GM19467 (cell line): ENCODE measurements around the gene SARS1.

ENCODE experiments used
- ATAC-seq: cut with Tn5 transposase; IDR thresholded peaks from one replicate; pipeline ENCODE4 v1.9.1; 2021; ENCODE audit warnings: mild to moderate bottlenecking, moderate library complexity; ENCODE audit not compliant: unreplicated experiment

SARS1 gene

GRCh38 chr1:109248797-109249629 is 35.3 kb downstream of the SARS1 start, which contains the start of gene CELSR2:
CELSR2 (plus strand) TSS chr1:109249539; CDS start chr1:109250080, 541 bp downstream.
- peak; percentile 62 for ATAC-seq

- peak; percentile 20 for ATAC-seq
These were observed 36.1 kb downstream of the SARS1 start for GRCh38 chr1:109249654-109250401.

- ATAC-seq, result no peak
These were observed 36.9 kb downstream of the SARS1 start for GRCh38 chr1:109250454-109251276.

GRCh38 chr1:109251277-109252166 is 37.8 kb downstream of the SARS1 start:
- ATAC-seq, result no peak

- ATAC-seq, result no peak
These were observed 38.6 kb downstream of the SARS1 start for GRCh38 chr1:109252167-109252892.

- no peak for ATAC-seq
These were observed 39.4 kb downstream of the SARS1 start for GRCh38 chr1:109252893-109253802.

- no peak for ATAC-seq
These were observed 40.3 kb downstream of the SARS1 start for GRCh38 chr1:109253803-109254620.

GRCh38 chr1:109254621-109255096 is 40.9 kb downstream of the SARS1 start:
- ATAC-seq, result no peak

GRCh38 chr1:109255097-109255651 is 41.5 kb downstream of the SARS1 start:
- no peak for ATAC-seq

- no peak for ATAC-seq
These were observed 42.0 kb downstream of the SARS1 start for GRCh38 chr1:109255678-109256077.

GRCh38 chr1:109256085-109256484 is 42.4 kb downstream of the SARS1 start:
- ATAC-seq, result no peak

GRCh38 chr1:109256971-109257681 is 43.4 kb downstream of the SARS1 start:
- no peak for ATAC-seq

- ATAC-seq, result no peak
These were observed 44.1 kb downstream of the SARS1 start for GRCh38 chr1:109257682-109258421.

GRCh38 chr1:109258481-109259466 is 45.1 kb downstream of the SARS1 start:
- ATAC-seq, result no peak
